Keratinocyte (primary cell): ENCODE results near the gene PXDN. TPM values are rescaled to one million over a fixed set of nuclear protein-coding genes. Genes with fewer than 3 reads are reported as not detected.

Experiments
- DNase-seq: peaks from one replicate; pipeline ENCODE4 v3.0.0-alpha.2; 2011; ENCODE audit warnings: low read depth, missing footprints, low spot score
- FAIRE-seq: peaks from 2 replicates; lab custom pipeline; 2011; peaks lifted over from hg19 to GRCh38; lab: Jason Lieb, UNC
- H2AFZ ChIP-seq: 2 replicates; pipeline ENCODE4 v1.6.0; 2012; ENCODE audit warnings: low read length, control low read depth, inconsistent platforms; ENCODE audit not compliant: control insufficient read depth
- H3K27ac ChIP-seq: 2 replicates; pipeline ENCODE4 v1.5.1; 2011; ENCODE audit warnings: low read length; ENCODE audit not compliant: control insufficient read depth, insufficient read depth
- H3K27me3 ChIP-seq: 3 replicates; pipeline ENCODE4 v1.6.0; 2011; ENCODE audit warnings: low read length; ENCODE audit not compliant: control insufficient read depth, insufficient read depth; ENCODE audit errors: extremely low read depth
- H3K36me3 ChIP-seq, 2 experiments: 2 replicates in 1 of 2; 3 replicates in 1 of 2; pipeline ENCODE4 v1.5.1; 2011; ENCODE audit warnings: low read length in 2 of 2, mild to moderate bottlenecking in 1 of 2; ENCODE audit not compliant: control insufficient read depth in 2 of 2, insufficient read depth in 2 of 2; ENCODE audit errors: extremely low read depth in 1 of 2
- H3K4me1 ChIP-seq: 3 replicates; pipeline ENCODE4 v1.5.1; 2011; ENCODE audit warnings: low read length; ENCODE audit not compliant: control insufficient read depth, insufficient read depth; ENCODE audit errors: extremely low read depth
- H3K4me2 ChIP-seq: 3 replicates; pipeline ENCODE4 v1.6.0; 2011; ENCODE audit warnings: low read depth, low read length; ENCODE audit not compliant: control insufficient read depth, insufficient read depth; ENCODE audit errors: extremely low read depth
- H3K4me3 ChIP-seq, 3 experiments: fragments of 200-600 bp in 1 of 3; sonication (generic) in 1 of 3; 2 replicates in 2 of 3; 3 replicates in 1 of 3; pipeline ENCODE4 v1.5.1; 2011 to 2016; ENCODE audit warnings: low read length in 3 of 3, mild to moderate bottlenecking in 3 of 3, control low read depth in 2 of 3, inconsistent platforms in 1 of 3, low read depth in 1 of 3, mixed read lengths in 1 of 3, mixed run types in 1 of 3, moderate library complexity in 1 of 3; ENCODE audit not compliant: control insufficient read depth in 2 of 3, insufficient read depth in 2 of 3; ENCODE audit errors: extremely low read depth in 1 of 3
- H3K79me2 ChIP-seq: 2 replicates; pipeline ENCODE4 v1.6.0; 2012; ENCODE audit warnings: low read length; ENCODE audit not compliant: control insufficient read depth, insufficient read depth
- H3K9ac ChIP-seq: 3 replicates; pipeline ENCODE4 v1.6.0; 2011; ENCODE audit warnings: low read length; ENCODE audit not compliant: control insufficient read depth, insufficient read depth; ENCODE audit errors: extremely low read depth
- H3K9me1 ChIP-seq: 3 replicates; pipeline ENCODE4 v1.6.0; 2011; ENCODE audit warnings: low read length; ENCODE audit not compliant: control insufficient read depth, insufficient read depth; ENCODE audit errors: extremely low read depth
- H3K9me3 ChIP-seq: 2 replicates; pipeline ENCODE4 v1.5.1; 2012; ENCODE audit warnings: low read depth, low read length; ENCODE audit not compliant: control insufficient read depth
- H4K20me1 ChIP-seq: 3 replicates; pipeline ENCODE4 v1.6.0; 2011; ENCODE audit warnings: low read length; ENCODE audit not compliant: control insufficient read depth, insufficient read depth; ENCODE audit errors: extremely low read depth
- CTCF ChIP-seq, 3 experiments: IDR thresholded peaks in 1 of 3; conservative IDR thresholded peaks in 1 of 3; optimal IDR thresholded peaks in 1 of 3; 2 replicates in 2 of 3; 3 replicates in 1 of 3; pipeline versions ENCODE3 to v1.5.1; 2011; ENCODE audit warnings: low read length in 3 of 3, mild to moderate bottlenecking in 3 of 3, moderate library complexity in 2 of 3, control low read depth in 1 of 3, inconsistent platforms in 1 of 3; ENCODE audit not compliant: insufficient read depth in 2 of 3; ENCODE audit errors: extremely low read depth in 1 of 3
- EZH2 ChIP-seq: IDR thresholded peaks from one replicate; pipeline ENCODE4 v1.6.1; 2012; ENCODE audit warnings: inconsistent platforms, mild to moderate bottlenecking, low read length, moderate library complexity
- dilution Hi-C: fragments of 300-500 bp; cut with MboI; formaldehyde crosslinking; loops from one replicate; pipeline ENCODE4 v1.7.0; 2020; ENCODE audit warnings: low sequenced_read_pairs; ENCODE audit not compliant: extremely low pct_ligation_motif_present
- polyA plus RNA-seq, 5 experiments: library from polyadenylated mRNA; depleted of rRNA in 3 of 5; stranded (reverse) in 3 of 5; stranded (forward) in 1 of 5; unstranded in 1 of 5; fragments of >200 nt; gene quantifications; 1 replicate in 1 of 5; 2 replicates in 3 of 5; 3 replicates in 1 of 5; pipeline versions ENCODE4 v1.2.1 to v1.2.3, GENCODE V29; 2011 to 2012; ENCODE audit warnings: missing spikeins in 2 of 5, low read depth in 1 of 5, low replicate concordance in 1 of 5

The PXDN gene
- polyA plus RNA-seq, 1 donor (not counting 4 experiments of a cell fraction or from before 2014, with no cell fraction given): 36.7 TPM

DNA sequence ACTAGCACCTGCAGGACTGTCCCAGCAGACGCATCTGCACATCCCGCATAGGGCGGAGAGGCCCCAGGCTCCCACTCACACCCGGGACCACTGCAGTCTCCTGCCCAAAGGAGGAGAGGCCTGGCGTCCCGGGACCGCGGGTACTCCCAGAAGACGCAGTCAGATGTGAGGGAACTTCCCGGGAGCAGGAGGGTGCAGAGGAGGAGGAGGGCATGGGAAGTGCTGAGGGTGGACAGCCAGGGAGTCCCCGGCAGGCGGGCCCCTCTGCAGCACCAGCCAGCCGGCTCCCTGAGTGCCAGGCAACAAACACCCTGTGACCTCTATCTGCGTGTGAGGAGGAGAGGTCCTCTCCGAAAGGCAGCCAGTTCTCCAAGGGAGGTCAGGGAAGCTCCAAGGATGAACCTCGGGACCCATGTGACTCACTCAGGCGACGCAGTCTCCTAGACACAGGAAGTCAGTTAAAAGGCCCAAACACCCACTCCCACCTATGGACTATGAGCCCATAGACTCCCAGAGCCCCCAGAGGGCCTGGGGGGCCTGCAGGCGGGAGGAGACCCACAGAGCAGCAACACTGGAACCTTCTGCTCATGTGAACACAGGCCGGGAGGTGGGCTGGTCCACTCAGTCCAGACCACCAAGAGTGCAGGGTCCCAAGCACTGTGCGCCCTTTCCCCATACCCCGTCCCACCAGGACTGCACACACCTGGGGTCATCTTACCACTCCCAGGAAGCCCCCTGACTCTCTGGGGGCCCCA lies 4.2 kb downstream of the PXDN start:
- Histone ChIP-seq H2AFZ (no peak overlapping the region), H3K27ac (no peak overlapping the region), H3K36me3 (peaks cover 0 to 4% of the 10 kb centered on the region in 2 experiments), H3K9me3 (no peaks in the 10 kb centered on the region), H3K4me2 (no peak overlapping the region), H3K9me1 (no peaks in the 10 kb centered on the region), H4K20me1 (peaks cover 3% of the 10 kb centered on the region), H3K79me2 (peaks cover 68% of the 10 kb centered on the region), H3K4me1 (peaks cover 11% of the 10 kb centered on the region), H3K27me3 (peaks cover under 1% of the 10 kb centered on the region), H3K9ac (no peak overlapping the region), H3K4me3 (no peak overlapping the region)
- TF ChIP-seq EZH2: no peak
- TF ChIP-seq CTCF (optimal IDR thresholded peaks at IDR 0.05 in 1 of 3, IDR thresholded peaks at IDR 0.05 in 1 of 3, conservative IDR thresholded peaks at IDR 0.05 in 1 of 3; ENCODE audit: extremely low read depth in 1 of 3, insufficient read depth in 2 of 3, low read length in 3 of 3): no peak
- DNase-seq (no peak), FAIRE-seq (no peak)
- dilution Hi-C loops: loop anchor here (25.0 kb wide), 1 partner anchor 153 kb away; no protein-coding TSS in a partner anchor

- no peak overlapping the region for H2AFZ ChIP-seq
- no peak for TF ChIP-seq EZH2
- no peak for TF ChIP-seq CTCF (optimal IDR thresholded peaks at IDR 0.05 in 1 of 3, IDR thresholded peaks at IDR 0.05 in 1 of 3, conservative IDR thresholded peaks at IDR 0.05 in 1 of 3; ENCODE audit: extremely low read depth in 1 of 3, insufficient read depth in 2 of 3, low read length in 3 of 3)
- no peak for DNase-seq
- no peaks in the 10 kb centered on the region for H3K9me1 ChIP-seq
- H3K9ac ChIP-seq: no peak overlapping the region
- no peak overlapping the region for H3K27ac ChIP-seq
- H3K79me2 ChIP-seq: peaks cover 73% of the 10 kb centered on the region
- dilution Hi-C loops: loop anchor here (25.0 kb wide), 1 partner anchor 152 kb away; no protein-coding TSS in a partner anchor
- peaks cover 8% of the 10 kb centered on the region for H3K4me1 ChIP-seq
- H3K9me3 ChIP-seq: no peaks in the 10 kb centered on the region
- no peak for FAIRE-seq
- peaks cover 3% of the 10 kb centered on the region for H4K20me1 ChIP-seq
- H3K36me3 ChIP-seq: peaks cover 0 to 4% of the 10 kb centered on the region in 2 experiments
- no peak overlapping the region for H3K4me3 ChIP-seq
- H3K27me3 ChIP-seq: no peaks in the 10 kb centered on the region
- no peak overlapping the region for H3K4me2 ChIP-seq
Observed at GRCh38 chr2:1739322-1739957, 4.9 kb downstream of the PXDN start.
